HG03432 (cell line): ENCODE results near the gene PPP1R3D.
"Not testable (repeated sequence)": the region's sequence is repeated elsewhere in the genome, so short reads cannot be mapped to it uniquely, and the experiment has no call there.

ENCODE experiments used
- ATAC-seq: cut with Tn5 transposase; IDR thresholded peaks from one replicate; pipeline ENCODE4 v1.9.1; 2021; ENCODE audit warnings: mild to moderate bottlenecking, moderate library complexity; ENCODE audit not compliant: unreplicated experiment

Gene PPP1R3D, protein sequence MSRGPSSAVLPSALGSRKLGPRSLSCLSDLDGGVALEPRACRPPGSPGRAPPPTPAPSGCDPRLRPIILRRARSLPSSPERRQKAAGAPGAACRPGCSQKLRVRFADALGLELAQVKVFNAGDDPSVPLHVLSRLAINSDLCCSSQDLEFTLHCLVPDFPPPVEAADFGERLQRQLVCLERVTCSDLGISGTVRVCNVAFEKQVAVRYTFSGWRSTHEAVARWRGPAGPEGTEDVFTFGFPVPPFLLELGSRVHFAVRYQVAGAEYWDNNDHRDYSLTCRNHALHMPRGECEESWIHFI

DNA sequence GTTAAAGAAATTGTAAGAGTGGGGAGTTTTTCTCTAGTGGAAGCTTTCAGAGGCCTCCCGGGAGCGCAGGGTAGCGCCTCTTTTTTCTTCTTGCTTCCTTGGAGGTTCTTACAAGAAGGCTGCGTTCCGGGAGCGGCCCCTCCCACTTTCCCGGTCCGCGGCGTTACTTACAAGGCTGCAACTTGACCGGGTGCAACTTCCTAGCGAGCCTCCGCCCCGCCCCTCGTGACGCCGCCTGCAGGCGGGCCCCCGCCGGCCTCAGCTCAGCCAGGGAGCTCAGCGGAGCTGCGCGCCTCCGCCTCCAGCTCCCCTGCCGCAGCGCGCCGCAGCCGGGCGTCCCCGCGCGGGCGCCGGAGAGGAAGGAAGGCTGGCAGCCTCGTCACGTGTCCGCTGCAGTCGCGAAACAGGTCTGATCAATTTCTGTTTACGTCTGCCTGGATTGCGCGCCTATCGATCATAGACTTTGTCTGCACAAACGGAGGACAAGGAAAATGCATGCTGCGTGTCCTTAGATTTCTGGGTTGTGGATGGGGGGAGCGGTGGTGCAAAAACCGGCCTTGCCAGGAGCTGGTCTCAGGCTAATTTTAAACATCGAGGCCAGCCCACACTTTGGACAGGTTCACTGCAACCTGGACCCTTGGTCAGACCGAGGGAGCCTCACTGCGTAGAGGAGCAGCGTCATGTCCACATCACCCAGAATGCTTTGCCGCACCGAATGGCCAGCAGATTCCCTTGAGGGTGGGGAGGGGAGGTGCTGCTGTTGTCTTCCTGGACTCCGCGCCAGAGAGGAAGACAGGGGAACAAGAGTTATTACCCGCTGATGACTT lies at the start of gene PPP1R3D, which contains the start of gene FAM217B:
Gene PPP1R3D, minus strand, starts transcription at position 177 of the 827 bp plus-strand sequence. CDS start 374 bp downstream, outside the sequence.
Gene FAM217B, plus strand, starts transcription at position 261 of the 827 bp plus-strand sequence. CDS start 3,555 bp downstream, outside the sequence.
- peak; percentile 96 for ATAC-seq

DNA sequence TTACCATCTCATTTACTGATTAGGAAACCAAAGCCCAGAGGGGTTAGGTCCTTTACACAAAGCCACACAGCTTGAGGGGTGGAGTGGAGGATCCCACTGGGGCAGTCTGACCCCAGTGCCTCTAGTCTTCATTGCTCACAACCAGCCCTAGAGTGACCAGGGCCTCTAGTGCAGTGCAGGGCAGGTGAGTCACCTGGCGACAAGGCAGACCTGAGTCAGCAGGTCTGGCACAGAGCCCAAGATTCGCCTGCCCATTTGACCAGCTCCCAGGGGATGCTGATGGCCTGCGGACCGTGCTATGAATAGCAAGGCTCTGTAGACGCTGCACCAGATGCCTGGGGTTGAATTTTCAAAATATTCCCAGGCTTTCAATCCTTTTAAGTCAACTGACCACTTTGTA lies 48.0 kb upstream of the PPP1R3D start:
- ATAC-seq, result no peak

DNA sequence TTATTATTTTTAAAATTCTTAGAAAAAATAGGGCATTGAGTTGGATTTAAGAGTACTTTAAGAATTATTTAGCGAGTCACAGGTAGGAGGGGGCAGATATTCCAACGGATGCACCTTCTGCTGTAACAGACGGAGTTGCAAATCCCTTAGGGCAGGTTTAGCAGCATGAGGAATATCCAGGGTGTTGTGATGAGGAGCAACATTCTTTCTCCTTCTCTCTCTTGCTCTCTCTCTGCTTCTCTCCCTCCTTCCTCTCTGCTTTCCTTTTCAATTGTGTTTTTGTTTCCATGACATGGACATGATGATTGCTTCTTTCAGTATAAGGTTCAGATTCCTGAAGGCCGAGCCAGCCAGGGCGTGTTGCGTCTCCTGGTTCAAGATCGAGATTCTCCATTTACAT lies 47.0 kb upstream of the PPP1R3D start:
- no peak for ATAC-seq

DNA sequence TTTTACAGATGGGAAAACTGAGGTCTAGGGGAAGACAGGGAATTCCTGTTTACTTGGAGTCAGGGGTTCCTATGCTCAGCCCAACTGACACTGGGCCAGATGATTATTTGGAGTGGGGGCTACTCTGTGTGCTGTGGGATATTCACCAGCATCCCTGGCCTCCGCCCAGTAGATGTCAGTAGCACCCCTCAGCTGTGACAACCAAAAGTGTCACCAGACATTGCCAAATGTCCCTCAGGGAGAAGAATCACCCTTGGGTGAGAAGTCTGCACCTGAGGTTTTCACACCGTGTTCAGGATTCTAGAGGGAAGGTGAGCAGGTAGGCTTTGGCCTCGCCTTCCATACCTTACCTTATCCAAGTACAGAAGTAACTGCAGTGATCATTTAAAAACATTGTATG lies 45.8 kb upstream of the PPP1R3D start:
- no peak for ATAC-seq

DNA sequence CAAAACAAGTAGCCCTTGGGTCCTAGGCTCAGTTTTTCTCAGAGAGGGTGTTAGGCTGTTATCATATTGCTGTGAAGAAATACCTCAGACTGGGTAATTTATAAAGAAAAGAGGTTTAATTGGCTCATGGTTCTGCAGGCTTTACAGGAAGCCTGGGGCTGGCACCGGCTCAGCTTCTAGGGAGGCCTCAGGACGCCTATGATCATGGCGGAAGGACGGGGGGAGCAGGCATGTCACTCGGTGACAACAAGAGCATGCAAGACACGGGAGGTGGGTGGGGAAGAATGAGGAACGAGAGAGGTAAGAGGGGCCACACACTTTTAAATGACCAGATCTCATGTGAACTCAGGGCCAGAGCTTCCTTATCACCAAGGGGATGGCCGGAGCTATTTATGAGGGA lies 45.1 kb upstream of the PPP1R3D start:
- no peak for ATAC-seq

DNA sequence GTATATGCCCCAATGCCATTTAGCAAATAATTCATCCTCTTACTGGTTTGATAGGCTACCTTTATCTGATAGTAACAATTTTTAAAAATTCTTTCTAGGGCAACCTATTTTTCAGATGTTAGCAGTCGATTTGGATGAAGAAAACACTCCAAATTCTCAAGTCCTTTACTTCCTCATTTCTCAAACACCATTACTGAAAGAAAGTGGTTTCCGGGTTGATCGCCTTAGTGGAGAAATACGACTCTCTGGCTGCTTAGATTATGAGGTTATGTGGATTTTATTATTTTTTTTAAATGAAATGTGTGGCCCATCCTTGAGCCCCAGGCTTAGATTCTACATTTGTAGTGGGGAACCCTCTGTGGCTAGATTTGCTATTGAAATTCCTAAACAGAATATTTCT lies 44.4 kb upstream of the PPP1R3D start:
- no peak for ATAC-seq

DNA sequence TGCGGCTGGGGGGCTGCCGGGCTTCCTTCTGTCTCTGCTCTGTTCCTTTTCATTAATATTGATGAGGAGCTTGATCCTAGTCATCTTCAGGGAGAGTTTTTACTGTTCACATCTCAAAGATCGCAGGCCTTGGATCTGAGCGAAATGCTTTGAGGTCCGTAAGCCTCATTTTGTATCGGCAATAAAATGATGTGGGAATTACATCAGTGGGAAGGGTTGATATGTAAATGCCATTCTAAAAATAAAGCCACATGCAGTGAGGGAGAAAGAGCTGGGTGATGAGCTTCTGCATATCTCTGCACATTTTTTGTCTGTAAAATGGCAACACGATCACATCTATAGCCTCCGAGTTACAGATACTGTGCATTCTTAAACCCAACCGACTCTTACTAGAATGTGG lies 43.0 kb upstream of the PPP1R3D start:
- ATAC-seq, result no peak

DNA sequence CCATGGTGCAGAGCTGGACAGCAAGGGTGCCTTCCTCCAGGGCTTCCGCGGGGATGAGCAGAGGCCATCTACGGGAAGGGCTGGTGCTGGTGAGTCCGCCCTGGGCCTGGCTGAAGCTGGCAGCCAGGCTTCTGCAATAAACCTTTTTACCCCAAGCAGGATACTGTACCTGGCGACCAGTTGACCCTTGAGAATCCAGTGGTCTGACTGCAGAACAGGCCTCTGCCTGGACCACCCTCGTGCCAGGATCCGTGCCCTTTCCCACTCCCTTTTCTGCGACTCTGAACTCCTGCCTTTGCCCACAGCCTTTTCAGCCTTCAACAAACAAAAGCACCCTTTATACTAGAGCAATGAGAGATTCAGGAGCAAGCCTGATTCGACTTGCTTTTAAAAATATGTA lies 37.0 kb upstream of the PPP1R3D start:
- ATAC-seq, result no peak

DNA sequence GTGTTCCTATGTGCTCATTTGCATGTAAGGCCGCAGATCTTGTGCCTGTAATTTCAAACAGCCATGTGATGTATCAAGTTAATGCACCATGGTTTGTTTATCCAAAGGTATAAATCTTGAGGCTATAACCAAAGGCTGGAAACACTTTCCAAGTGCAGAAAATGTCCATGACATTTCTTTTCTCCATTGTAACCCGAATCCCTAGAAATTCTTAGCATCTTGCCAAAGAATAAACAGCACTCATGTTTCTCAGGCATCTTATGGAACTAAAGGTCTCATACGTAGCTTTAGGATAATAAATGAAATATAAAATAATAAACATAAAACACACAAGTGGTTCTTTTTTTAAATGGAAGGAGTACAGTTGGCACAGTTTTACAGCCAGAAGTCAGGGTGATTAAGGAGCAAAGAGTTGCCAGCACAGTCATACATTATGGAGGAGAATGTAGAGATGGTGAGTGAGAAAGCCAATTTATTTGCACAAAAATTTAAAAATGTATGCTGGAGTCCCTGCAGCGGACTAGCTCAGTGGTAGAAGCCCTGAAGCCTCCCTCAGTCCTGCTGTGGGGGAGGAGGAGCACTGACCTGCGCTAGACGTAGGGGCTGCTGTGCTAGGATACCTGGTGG lies 36.2 kb upstream of the PPP1R3D start:
- no peak for ATAC-seq

DNA sequence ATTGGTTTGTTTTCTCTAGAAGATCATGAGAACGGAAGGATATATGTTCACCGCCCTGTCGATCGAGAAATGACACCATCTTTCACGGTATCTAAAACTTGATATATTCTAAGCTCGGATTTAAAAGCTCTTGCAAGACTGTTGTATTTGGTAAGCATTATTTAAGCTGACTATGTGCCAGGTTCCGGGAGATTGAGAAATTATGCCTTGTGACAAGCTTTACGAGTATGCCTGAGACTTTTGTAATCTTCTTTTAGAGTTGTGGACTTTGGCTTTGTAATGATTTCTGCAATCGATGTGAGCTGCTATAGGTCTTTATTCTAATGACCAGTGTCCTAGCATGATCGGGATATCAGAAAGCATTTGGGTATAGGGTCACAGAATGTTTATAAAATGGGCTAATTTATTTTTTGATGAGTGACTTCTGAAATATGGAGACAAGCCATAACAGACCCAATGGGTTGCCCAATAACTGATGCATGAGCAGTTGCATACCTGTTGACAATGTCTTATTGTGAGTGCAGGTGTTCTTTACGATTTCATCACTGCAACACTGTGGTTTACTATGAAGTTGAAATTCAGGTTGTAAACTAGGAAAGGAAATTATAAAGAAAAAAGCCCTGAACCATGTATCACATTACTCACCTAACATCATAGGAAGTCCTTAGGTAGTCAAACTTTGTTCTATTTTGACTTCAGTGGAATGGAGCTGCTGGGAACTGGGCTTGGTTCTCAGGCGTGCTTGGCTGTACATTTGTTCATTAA lies 32.1 kb upstream of the PPP1R3D start:
- no peak for ATAC-seq

DNA sequence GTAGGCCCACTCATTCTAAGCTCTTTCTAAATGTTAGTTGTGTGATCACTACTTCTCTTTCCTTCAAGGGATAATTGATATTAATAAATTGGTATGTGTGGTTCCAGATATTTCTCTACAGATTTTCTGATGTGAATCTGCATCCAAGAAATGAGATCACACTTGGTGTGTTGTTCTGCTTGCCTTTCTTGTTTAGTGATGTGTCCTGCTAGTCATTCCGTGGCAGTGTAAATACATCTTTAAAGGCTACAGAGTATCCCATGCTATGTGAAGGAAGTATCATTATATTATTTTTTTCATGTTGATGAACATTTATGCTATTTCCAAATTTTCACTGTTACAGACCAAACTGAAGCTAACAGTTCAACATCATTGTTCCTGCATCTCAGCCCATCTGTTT lies 31.3 kb upstream of the PPP1R3D start:
- ATAC-seq, result no peak

DNA sequence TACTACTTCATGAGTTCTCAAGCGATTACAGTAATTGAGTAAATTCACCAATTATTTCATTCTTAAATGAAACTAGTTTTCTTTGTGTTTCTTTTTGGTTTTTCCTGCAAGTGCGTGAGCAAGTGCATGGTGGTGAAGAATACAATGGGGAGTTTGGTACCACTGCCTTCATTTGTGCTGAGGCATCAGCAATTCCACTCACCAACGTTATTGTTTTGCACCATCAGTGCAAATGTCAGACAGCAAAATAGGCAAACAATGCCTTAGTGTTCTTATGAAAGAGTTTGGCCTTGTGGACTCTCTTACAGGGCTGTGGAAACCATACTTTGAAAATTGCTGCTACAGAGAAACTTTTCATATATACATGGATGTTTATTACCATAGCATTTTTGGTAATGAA lies 26.3 kb upstream of the PPP1R3D start:
- ATAC-seq, result no peak

DNA sequence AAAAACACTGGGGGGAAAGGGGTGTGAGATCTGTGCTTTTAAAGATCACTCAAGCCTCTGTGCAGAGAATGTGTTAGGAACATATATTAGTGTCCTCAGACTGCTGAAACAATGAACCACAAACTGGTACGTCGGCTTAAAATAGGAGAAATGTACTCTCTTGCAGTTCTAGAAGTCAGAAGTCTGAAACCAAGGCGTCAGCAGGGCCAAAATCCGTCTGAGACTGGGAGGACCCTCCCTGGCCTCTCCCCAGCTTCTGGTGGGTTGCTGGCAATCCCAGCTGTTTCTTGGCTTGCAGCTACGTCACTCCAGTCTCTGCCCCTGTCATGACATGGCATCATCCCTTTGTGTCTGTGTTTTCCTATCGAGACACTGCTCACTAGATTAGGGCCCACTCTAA lies 22.1 kb upstream of the PPP1R3D start:
- no peak for ATAC-seq

DNA sequence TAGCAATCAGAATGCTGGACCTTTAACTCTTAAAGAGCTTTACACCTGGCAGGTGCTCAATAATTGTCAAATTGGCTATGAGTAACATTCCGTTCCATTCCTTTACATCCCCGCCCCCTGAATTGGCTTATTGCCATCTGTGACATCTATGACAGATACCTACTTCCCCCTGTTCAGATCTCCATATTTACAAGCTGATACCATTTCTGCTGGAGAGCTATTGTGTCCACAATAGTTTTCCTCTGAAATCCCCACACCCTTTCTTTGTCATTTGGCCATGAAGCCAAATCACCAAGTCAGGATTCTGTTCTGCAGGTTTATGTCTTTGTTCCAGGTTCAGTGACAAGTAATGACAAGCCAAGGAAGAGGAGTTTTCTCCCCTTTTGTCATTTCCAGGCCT lies 21.3 kb upstream of the PPP1R3D start:
- ATAC-seq, result no peak

DNA sequence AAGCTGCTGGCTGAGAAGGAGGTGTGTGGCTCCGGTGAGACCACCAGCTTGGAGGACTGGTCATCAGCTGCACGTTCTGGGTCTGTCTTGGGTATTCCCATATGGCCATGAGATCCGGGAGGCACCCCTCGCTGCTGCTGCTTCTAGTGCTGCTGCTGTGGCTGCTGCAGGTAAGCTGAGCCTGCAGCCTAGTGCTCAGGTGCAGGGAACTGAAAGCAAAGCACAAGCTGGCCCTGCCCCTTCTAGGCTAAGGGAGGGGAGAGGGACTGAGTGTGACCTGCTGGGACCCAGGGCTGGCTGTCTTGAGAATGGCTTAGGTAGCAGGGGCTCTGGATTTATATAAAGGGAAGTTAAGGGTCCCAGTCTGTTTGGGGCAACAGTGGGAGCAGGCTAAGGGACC lies 18.5 kb upstream of the PPP1R3D start:
- ATAC-seq, result no peak

DNA sequence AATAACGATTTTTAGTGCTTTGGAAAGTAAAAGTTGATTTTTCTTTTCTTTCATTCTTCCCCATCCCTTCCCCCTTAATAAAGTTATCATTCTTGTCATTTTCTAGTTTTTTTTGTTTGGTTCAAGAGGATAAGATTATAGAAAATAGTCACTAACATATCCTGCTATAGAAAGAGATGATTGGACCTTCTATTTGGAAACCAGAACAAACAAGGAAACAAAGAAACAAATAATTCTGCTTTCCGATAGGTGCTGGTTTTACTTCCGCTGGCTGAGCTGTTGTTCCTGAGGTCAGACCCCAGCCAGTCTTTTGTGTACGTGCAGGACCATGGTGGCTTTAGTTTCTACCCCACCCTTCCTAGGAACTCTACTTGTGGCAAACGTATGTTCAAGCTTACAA lies 18.0 kb upstream of the PPP1R3D start, which contains the start of gene CDH26:
Gene CDH26, plus strand, starts transcription at position 301 of the 400 bp plus-strand sequence. CDS start 304 bp downstream, outside the sequence.
- ATAC-seq, result no peak

DNA sequence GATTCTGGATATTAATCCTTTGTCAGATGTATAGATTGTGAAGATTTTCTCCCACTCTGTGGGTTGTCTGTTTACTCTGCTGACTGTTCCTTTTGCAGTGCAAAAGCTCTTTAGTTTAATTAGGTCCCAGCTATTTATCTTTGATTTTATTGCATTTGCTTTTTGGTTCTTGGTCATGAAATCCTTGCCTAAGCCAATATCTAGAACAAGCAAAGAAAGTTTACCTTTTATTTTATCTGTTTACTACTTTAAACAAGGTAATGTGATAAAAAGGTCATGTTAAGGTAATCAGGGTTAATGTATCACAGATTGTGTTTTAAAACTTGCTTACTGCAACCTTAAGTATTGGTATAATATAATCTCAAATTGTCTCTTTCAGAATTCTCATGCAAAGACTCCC lies 17.5 kb upstream of the PPP1R3D start:
- ATAC-seq, result not testable (repeated sequence)

DNA sequence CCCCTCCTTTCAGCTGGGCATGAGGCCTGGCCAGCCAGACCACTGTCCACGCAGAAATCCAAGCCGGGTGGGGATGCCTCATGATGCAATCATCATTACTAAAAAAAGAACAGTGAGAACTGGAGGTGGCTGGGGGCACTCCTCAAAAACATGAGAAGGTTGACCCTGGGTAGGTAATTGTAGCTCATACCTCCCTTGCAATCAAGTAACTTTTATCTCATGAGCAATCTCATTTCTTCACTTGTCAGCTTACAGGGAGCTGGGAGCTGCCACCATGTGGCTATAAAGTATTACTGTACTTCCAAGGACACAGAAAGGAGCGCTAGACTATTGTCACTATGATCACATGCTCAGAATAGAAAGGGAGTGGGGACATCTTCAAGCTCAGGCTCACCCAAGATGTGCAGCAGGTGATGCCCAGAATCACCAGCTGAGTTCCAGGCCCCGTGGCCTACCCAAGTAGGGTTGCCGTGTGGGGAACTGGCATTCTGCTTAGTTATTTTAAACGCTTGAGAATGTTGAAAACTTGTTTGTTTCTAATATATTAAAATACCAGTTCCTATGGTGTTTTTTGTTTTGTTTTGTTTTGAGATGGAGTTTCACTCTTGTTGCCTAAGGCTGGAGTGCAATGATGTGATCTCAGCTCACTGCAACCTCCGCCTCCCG lies 15.2 kb upstream of the PPP1R3D start:
- ATAC-seq, result no peak

DNA sequence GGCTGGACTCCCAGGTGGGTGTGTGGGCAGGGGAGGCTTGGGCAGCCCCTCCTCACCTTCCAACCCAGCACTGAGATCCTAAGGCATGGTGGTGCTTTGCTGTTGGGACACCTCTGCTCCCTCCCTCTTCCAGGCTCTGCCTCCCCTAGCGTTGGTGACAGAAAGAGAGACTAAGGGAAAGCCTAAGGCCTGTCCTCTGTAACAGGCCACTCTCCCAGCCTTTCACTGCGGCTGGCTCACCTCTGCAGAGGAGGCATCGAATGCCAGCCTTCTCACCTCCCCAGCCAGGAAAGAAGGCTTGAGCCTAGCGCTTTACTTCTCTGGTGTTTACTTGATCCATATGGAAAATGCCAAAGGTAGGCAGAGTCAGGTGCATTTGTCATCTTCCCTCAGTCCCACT lies 14.6 kb upstream of the PPP1R3D start:
- ATAC-seq, result no peak

DNA sequence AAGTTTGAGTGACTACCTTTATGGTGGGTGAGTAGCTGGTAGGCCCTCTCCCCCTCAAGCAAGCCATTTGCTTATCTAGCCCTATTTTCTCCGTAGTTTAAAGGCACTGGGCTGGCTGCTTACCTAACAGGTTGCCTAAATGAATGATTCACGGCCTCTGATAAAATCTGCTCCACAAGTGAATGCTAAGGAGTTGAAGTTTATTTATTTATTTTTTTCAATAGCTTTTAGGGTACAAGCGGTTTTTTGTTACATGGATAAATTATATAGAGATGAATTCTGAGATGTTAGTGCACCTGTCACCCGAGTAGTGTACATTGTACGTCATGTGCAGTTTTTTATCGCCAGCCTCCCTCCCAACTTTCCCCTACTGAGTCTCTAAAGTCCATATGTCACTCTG lies 9.8 kb upstream of the PPP1R3D start:
- no peak for ATAC-seq
